Right hindlimb (tissue), 1 donor: ENCODE measurements around the gene PLPP6.

Experiments used
- DNase-seq: peaks from one replicate; pipeline ENCODE4 v3.0.0-alpha.2; 2018

The PLPP6 gene

GRCh38 chr9:4700932-4701331 is 38.8 kb downstream of the PLPP6 start:
- DNase-seq: no peak

GRCh38 chr9:4701526-4701925 is 39.4 kb downstream of the PLPP6 start:
- no peak for DNase-seq

- no peak for DNase-seq
Measured at GRCh38 chr9:4704129-4704528, 42.0 kb downstream of the PLPP6 start.

- no peak for DNase-seq
Measured at GRCh38 chr9:4706021-4706420, 43.9 kb downstream of the PLPP6 start.

GRCh38 chr9:4706971-4707622 is 45.0 kb downstream of the PLPP6 start:
- no peak for DNase-seq

- DNase-seq: no peak
Measured at GRCh38 chr9:4709380-4709779, 47.3 kb downstream of the PLPP6 start.

GRCh38 chr9:4713849-4714248 is 51.8 kb downstream of the PLPP6 start:
- DNase-seq: no peak

- no peak for DNase-seq
Measured at GRCh38 chr9:4714266-4715016, 52.3 kb downstream of the PLPP6 start.
